NK-92 (cell line): ENCODE measurements around the gene TXNRD2.
"Not testable (repeated sequence)": the region's sequence is repeated elsewhere in the genome, so short reads cannot be mapped to it uniquely, and the experiment has no call there.

Experiments used
- DNase-seq: peaks from one replicate; lab custom pipeline; 2025; ENCODE audit not compliant: unreplicated experiment; lab: John Stamatoyannopoulos, UW

The TXNRD2 gene

GRCh38 chr22:19926028-19926427, 15.6 kb downstream of the TXNRD2 start:
- not testable (repeated sequence) for DNase-seq

GRCh38 chr22:19923914-19924513, 17.6 kb downstream of the TXNRD2 start:
- no peak for DNase-seq

GRCh38 chr22:19921544-19922081, 20.0 kb downstream of the TXNRD2 start:
- DNase-seq, result no peak

- no peak for DNase-seq
These were observed 21.8 kb downstream of the TXNRD2 start for GRCh38 chr22:19919701-19920363.

GRCh38 chr22:19918332-19919106, 23.1 kb downstream of the TXNRD2 start:
- DNase-seq, result no peak

GRCh38 chr22:19917389-19918138, 24.1 kb downstream of the TXNRD2 start:
- DNase-seq, result no peak

GRCh38 chr22:19916941-19917340, 24.7 kb downstream of the TXNRD2 start:
- DNase-seq, result no peak

GRCh38 chr22:19916006-19916405, 25.6 kb downstream of the TXNRD2 start:
- no peak for DNase-seq

GRCh38 chr22:19915287-19915954, 26.2 kb downstream of the TXNRD2 start:
- no peak for DNase-seq

- DNase-seq, result no peak
These were observed 27.2 kb downstream of the TXNRD2 start for GRCh38 chr22:19914201-19914943.

GRCh38 chr22:19913337-19913936, 28.2 kb downstream of the TXNRD2 start:
- no peak for DNase-seq

- DNase-seq, result no peak
These were observed 29.2 kb downstream of the TXNRD2 start for GRCh38 chr22:19912271-19912999.

- no peak for DNase-seq
These were observed 29.9 kb downstream of the TXNRD2 start for GRCh38 chr22:19911540-19912270.

GRCh38 chr22:19910180-19910744, 31.4 kb downstream of the TXNRD2 start:
- DNase-seq, result no peak

- no peak for DNase-seq
These were observed 32.1 kb downstream of the TXNRD2 start for GRCh38 chr22:19909350-19910179.

- DNase-seq, result not testable (repeated sequence)
These were observed 33.7 kb downstream of the TXNRD2 start for GRCh38 chr22:19907902-19908301.

- DNase-seq, result not testable (repeated sequence)
These were observed 34.8 kb downstream of the TXNRD2 start for GRCh38 chr22:19906864-19907263.
